Fibroblast of lung (primary cell): ENCODE results near the gene DNAJB13. TPM values are rescaled to one million over a fixed set of nuclear protein-coding genes. Genes with fewer than 3 reads are reported as not detected.

Experiments
- DNase-seq, 2 donors: peaks; one replicate each; pipeline versions ENCODE4 v3.0.0 to v3.0.0-alpha.2; 2010; ENCODE audit warnings: low read depth in 2 of 2
- H2AFZ ChIP-seq: 2 replicates; pipeline ENCODE4 v1.5.1; 2012; ENCODE audit warnings: low read length, control low read depth, inconsistent platforms
- H3K27ac ChIP-seq: 2 replicates; pipeline ENCODE4 v1.5.1; 2011; ENCODE audit warnings: low read length, control low read depth; ENCODE audit not compliant: insufficient read depth
- H3K27me3 ChIP-seq: 2 replicates; pipeline ENCODE4 v1.5.1; 2011; ENCODE audit warnings: mild to moderate bottlenecking, low read length; ENCODE audit not compliant: control insufficient read depth, insufficient read depth
- H3K36me3 ChIP-seq: 2 replicates; pipeline ENCODE4 v1.5.1; 2011; ENCODE audit warnings: low read length; ENCODE audit not compliant: control insufficient read depth, insufficient read depth
- H3K4me1 ChIP-seq: 2 replicates; pipeline ENCODE4 v1.5.1; 2011; ENCODE audit warnings: low read length; ENCODE audit not compliant: control insufficient read depth, insufficient read depth; ENCODE audit errors: extremely low read depth
- H3K4me2 ChIP-seq: 2 replicates; pipeline ENCODE4 v1.5.1; 2011; ENCODE audit warnings: low read length, control low read depth; ENCODE audit not compliant: insufficient read depth; ENCODE audit errors: extremely low read depth
- H3K4me3 ChIP-seq, 4 experiments: fragments of 200-600 bp in 1 of 4; sonication (generic) in 1 of 4; replicated peaks in 1 of 4; 2 replicates each; pipeline ENCODE4 v1.5.1; 2011 to 2016; ENCODE audit warnings: low read length in 4 of 4, low read depth in 3 of 4, mild to moderate bottlenecking in 3 of 4, control low read depth in 2 of 4, inconsistent platforms in 1 of 4, mixed read lengths in 1 of 4; ENCODE audit not compliant: insufficient read depth in 1 of 4; ENCODE audit errors: control extremely low read depth in 1 of 4
- H3K79me2 ChIP-seq: 2 replicates; pipeline ENCODE4 v1.5.1; 2012; ENCODE audit warnings: mild to moderate bottlenecking, low read length, inconsistent platforms; ENCODE audit not compliant: control insufficient read depth, insufficient read depth
- H3K9ac ChIP-seq: 2 replicates; pipeline ENCODE4 v1.5.1; 2011; ENCODE audit warnings: mild to moderate bottlenecking, low read length, control low read depth; ENCODE audit not compliant: insufficient read depth
- H3K9me3 ChIP-seq: 2 replicates; pipeline ENCODE4 v1.5.1; 2012; ENCODE audit warnings: low read depth, low read length; ENCODE audit not compliant: control insufficient read depth, insufficient read depth
- H4K20me1 ChIP-seq: 2 replicates; pipeline ENCODE4 v1.5.1; 2011; ENCODE audit warnings: low read length; ENCODE audit not compliant: control insufficient read depth, insufficient read depth; ENCODE audit errors: extremely low read depth
- CTCF ChIP-seq, 2 donors: IDR thresholded peaks in 1 of 2; conservative IDR thresholded peaks in 1 of 2; 1 replicate in 1 of 2; 2 replicates in 1 of 2; pipeline ENCODE4 v1.5.1; 2011 to 2012; ENCODE audit warnings: low read length in 2 of 2, control low read depth in 1 of 2, inconsistent platforms in 1 of 2, low read depth in 1 of 2, mild to moderate bottlenecking in 1 of 2
- EZH2 ChIP-seq: IDR thresholded peaks from 2 replicates; pipeline ENCODE4 v1.5.1; 2012; ENCODE audit warnings: low read length, control low read depth, mild to moderate bottlenecking; ENCODE audit errors: missing control alignments
- polyA plus RNA-seq, 2 donors: library from polyadenylated mRNA; depleted of rRNA in 1 of 2; stranded (reverse) in 1 of 2; unstranded in 1 of 2; fragments of >200 nt; gene quantifications; 2 replicates each; pipeline ENCODE4 v1.2.1, GENCODE V29; 2011 to 2012; ENCODE audit warnings: missing spikeins in 1 of 2
- total RNA-seq: library from RNA; depleted of rRNA; stranded (reverse); fragments of >200 nt; gene quantifications from 2 replicates; pipeline ENCODE4 v1.2.1, GENCODE V29; 2014

Gene DNAJB13
- total and polyA plus RNA-seq, 2 donors (not counting 1 experiment from before 2014, with no cell fraction given), result 0.10 to 0.17 TPM

GRCh38 chr11:73963861-73964260, 13.0 kb downstream of the DNAJB13 start:
- Histone ChIP-seq H3K79me2 (no peaks in the 10 kb centered on the region), H3K4me3 (no peak overlapping the region), H3K4me2 (peak overlapping the region; percentile 19), H4K20me1 (no peaks in the 10 kb centered on the region), H3K4me1 (peaks cover 2% of the 10 kb centered on the region), H2AFZ (peak overlapping the region; percentile 35), H3K27ac (no peak overlapping the region), H3K9me3 (no peaks in the 10 kb centered on the region), H3K9ac (no peak overlapping the region), H3K27me3 (no peaks in the 10 kb centered on the region), H3K36me3 (no peaks in the 10 kb centered on the region)
- TF ChIP-seq EZH2, result no peak
- no peak for TF ChIP-seq CTCF (conservative IDR thresholded peaks at IDR 0.05 in 1 of 2, IDR thresholded peaks at IDR 0.05 in 1 of 2; ENCODE audit: low read depth in 1 of 2, low read length in 2 of 2)
- no peak for DNase-seq

GRCh38 chr11:73965076-73965763, 14.4 kb downstream of the DNAJB13 start:
- Histone ChIP-seq H3K4me1 (peaks cover 2% of the 10 kb centered on the region), H4K20me1 (no peaks in the 10 kb centered on the region), H3K36me3 (no peaks in the 10 kb centered on the region), H3K4me2 (no peak overlapping the region), H3K4me3 (no peak overlapping the region), H3K9ac (no peak overlapping the region), H3K27ac (no peak overlapping the region), H3K79me2 (no peaks in the 10 kb centered on the region), H3K27me3 (no peaks in the 10 kb centered on the region), H2AFZ (no peak overlapping the region), H3K9me3 (no peaks in the 10 kb centered on the region)
- peak; percentile 25 for TF ChIP-seq EZH2
- TF ChIP-seq CTCF (conservative IDR thresholded peaks at IDR 0.05 in 1 of 2, IDR thresholded peaks at IDR 0.05 in 1 of 2; ENCODE audit: low read depth in 1 of 2, low read length in 2 of 2), result no peak
- DNase-seq, result peak in 1 of 2 donors; percentile 14

- Histone ChIP-seq H3K4me1 (peaks cover 2% of the 10 kb centered on the region), H3K4me2 (no peak overlapping the region), H3K4me3 (no peak overlapping the region), H3K27ac (no peak overlapping the region), H3K27me3 (no peaks in the 10 kb centered on the region), H3K79me2 (no peaks in the 10 kb centered on the region), H2AFZ (no peak overlapping the region), H3K9ac (no peak overlapping the region), H4K20me1 (no peaks in the 10 kb centered on the region), H3K9me3 (no peaks in the 10 kb centered on the region), H3K36me3 (no peaks in the 10 kb centered on the region)
- TF ChIP-seq CTCF (conservative IDR thresholded peaks at IDR 0.05 in 1 of 2, IDR thresholded peaks at IDR 0.05 in 1 of 2; ENCODE audit: low read depth in 1 of 2, low read length in 2 of 2), result no peak
- TF ChIP-seq EZH2, result no peak
- DNase-seq, result no peak
Measured at GRCh38 chr11:73965764-73966121, 14.9 kb downstream of the DNAJB13 start.
